HG03064 (cell line): Measurements from ENCODE around the gene TMEM207.
A peak's percentile ranks its signal among the peaks of the same experiment; 100 is the strongest.

Source experiments
- ATAC-seq: cut with Tn5 transposase; IDR thresholded peaks from one replicate; pipeline ENCODE4 v1.9.1; 2021; ENCODE audit warnings: low read depth; ENCODE audit not compliant: unreplicated experiment

TMEM207 gene

DNA sequence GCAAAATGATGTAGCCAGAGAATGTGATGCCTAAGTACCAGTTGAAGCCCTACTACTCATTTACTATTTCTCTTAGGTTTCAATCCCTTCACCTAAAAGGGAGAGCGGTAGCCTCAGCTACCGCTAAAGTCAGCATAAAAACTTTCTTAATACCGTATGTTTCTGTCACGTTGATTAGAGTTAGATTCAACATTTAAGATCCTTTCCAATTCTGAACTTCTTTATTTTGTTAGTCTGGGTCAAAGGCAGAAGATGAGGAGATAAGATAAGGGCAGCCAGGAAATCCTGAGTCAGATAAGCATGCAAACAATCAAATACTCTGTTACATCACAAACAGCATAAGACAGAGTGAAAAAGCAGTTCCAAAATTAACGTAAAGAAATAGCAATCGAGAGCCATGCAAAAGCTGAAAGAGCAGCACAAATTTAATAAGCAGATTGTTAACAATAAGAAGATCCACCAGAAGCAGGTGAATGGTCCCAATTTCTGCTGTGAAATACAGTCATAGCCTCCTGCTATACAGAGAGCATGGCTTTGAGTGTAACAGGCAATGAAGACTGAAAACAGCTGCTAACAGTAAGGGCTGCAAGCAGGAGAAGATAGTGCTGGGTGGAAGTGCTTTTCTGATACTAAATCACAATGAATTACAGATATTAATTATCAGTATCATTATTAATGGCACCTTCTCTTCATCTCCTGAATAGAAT, 3.0 kb downstream of the TMEM207 start:
- ATAC-seq = no peak

DNA sequence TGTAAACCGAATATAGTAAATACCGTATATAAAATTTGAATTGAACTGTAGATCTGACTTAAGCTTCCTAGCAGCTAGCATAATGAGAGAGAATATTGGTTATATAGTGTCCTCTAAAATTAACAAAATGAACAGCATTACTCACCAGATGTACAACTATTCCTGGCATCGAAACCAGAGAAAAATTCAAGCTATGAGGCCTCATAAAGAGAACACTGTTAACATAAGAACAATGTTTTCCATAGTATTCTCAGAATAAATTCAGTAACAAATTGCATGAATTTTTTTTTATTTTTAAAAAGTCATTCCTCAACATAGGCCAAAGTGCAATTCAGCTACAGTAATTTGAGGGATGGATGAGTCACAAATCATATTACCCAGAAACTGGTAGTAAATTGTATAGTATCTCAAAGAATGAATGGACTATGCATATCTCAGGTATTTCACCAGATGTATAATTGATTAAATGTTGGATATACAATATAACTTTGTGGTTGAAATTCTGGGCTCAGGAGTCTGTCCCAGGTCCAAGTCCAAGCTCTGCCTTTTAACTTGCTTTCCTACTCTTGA, 5.0 kb downstream of the TMEM207 start:
- no peak for ATAC-seq

DNA sequence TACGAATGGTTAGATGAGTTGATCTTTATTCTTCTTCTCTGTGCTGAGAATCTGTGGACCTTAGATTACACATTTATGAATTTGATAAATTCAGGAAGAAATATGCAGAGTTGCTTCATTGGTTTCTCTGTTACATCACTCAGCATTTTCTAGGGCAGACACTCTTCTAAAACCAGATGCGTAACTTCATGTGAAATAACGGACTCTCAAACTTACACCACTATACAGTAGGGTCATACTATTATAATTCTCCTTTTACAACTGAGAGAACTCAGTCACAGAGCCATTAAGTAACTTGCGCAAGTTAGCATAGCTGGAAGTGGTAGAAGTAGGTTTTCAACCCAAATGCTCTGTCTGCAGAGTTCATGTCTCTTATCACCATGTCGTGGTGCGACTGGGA, 5.7 kb downstream of the TMEM207 start:
- ATAC-seq = no peak

DNA sequence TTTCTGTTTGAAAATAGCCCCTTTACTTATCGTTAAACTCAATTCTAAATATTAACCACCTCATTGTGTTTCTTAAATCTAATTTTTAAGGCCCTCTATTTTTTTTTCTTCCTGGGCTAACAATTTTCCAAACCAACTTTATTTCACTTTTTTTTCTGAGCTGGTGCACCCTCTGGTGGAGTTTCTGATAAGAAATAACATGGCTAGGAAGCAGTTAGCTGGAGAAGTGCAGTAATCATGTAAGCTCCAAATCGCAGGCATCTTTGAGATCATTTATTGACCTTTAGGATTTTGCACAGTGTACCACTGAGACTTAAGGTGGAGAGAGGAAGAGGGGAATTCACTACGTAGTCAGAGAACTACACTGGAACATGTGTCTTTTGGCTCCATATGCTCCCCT, 6.4 kb downstream of the TMEM207 start:
- no peak for ATAC-seq

DNA sequence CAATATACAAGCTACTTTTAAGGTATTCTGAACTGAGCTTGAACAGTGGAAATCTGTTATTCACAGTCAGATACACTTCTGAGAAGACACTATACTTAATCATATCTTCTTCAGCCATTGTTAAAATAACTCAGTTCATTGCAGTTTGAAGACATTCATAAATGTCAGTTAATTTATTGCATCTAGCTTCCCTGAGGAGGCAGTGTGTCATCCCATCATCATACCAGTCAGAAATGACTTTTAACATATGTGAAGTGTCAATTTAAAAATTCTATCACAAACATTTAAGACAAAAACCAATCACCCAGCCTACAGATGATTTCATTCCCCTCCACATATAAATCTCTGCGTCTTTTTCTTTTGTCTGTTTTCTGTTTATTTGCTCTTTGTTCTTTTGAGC, 7.5 kb downstream of the TMEM207 start:
- no peak for ATAC-seq

DNA sequence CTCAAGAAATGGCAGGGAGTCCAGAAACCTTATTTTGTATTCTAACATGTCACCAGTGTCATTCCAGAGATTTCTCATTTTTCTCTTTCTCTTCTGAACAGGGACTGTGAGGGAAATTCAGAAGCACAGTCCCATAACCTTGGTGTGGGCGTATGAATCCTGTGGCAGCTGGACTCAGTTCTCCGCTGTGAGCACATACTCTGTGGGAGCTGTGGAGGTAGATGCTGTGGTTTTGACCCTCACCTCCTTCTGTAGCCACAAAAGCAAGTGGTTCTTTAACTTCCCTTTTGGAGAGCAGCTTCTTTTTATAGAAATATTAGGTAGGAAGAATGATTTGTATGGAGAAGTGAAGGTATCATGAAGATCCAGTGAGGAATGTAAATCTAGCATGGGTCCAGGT, 13.4 kb downstream of the TMEM207 start:
- ATAC-seq = no peak

DNA sequence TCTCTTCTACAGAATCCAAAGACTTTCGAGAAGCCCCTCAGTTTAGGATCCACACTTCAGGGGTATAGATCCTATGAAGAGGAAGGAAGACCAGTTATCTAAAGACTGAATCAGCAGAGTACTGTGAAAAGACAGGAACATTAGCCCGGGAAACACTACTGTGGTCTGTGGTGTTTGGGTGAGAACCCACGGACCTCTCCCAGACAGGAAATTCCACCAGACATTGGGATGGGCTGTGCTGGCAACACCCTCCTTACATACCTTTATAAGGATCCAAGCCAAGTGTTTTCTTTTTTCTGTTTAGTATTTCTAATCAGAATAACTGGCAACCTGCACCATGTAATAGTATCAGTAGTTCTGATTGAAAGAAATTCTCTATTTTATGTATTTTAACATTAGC, 14.1 kb downstream of the TMEM207 start:
- no peak for ATAC-seq

DNA sequence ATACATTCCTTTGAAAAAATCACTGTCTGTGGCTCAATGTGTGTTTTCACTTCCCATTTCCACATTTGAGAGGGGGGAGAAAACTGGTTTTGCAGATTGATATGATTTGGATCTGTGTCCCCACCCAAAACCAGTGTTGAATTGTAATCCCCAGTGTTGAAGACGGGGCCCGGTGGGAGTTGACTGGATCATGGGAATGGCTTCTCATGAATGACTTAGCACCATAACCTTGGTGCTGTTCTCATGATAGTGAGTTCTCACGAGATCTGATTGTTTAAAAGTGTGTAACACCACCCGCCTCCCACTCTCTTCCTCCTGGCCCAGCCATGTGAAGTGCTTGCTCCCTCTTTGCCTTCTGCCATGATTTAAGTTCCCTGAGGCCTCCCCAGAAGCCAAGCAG, 16.1 kb downstream of the TMEM207 start:
- no peak for ATAC-seq

DNA sequence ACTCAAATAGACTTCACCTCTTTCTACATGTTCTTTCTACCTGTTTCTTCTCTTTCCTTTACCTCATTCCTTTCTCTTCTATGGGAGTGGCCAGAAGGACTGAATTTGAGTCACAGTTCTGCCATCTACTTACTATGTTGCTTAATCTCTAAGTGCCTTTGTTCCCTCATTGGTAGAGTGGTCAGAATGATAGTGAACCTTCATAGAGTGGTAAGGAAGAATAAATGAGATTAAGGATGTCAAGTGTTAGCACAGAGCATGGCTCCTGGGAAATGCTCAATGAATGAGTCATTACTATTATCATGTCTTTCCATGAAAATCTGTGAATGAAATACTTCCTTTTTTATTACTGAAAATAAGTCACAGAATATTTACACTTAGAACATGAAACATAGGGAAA, 17.5 kb downstream of the TMEM207 start:
- no peak for ATAC-seq

DNA sequence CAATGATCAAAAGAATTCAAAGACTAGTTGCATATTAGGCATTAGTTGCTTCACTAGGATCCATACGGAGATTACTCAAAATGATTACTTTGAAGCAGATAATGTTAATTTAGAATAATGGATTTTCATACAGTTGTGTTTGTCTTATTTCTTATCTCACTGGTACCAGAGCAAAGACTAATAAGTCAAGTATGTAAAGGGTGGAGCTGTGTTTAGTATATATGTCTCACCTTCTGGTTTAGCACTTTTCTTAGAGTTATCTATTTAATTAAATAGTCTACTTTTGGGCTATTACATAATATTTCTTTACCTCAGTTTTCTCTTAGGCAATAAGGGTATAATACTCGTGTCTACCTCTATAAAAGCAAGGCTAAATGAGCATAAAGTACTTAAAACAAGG, 18.8 kb downstream of the TMEM207 start:
- no peak for ATAC-seq

DNA sequence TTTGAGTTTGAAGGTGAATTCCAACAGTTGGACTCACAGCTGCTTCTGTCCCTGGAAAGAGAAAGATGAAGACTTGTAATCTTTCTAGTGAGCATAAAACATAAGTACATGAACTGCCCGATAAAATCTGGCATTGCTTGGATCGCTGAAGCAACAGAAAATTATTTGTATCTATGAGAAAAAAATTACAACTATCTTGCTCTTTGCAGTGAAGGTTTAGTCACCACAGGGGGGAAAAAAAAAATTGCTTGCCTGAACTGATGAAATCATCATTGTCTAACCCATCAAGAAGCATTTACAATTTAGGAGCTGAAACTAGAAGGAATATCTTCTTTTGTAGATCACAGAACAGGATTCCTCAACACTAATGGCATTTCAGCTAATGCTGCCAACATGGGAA, 20.0 kb downstream of the TMEM207 start:
- ATAC-seq = no peak

DNA sequence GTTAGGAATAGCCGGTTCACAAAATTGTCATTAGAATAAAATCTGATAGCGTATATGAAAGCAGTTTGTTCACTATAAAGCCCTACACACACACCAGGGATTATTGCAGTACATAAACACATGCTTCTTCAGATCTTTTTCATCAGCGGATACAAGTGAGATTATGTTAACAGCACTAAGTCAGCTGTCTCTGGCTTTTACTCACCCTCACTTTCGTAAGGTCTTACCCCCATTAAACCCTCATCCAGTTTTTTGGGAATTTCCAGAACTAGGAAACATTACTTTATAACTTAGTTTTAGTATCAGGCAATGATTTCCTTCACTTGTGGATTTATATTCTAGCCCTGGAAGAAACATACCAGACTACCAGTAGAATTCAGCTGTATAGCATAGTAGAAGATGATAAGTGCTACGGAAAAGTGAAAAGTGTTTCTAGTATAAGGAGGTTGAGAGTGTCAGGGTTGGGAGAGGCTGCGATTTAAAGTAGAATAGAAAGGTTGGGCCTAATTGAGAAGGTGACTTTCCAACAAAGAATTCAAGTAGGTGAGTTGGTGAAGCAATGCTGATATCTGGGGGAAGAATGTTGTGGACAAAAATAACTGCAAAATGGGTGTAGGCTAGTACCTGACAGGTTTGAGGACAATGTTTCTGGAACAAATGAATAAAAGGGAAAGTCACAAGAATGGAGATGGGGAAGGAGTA, 22.7 kb downstream of the TMEM207 start:
- no peak for ATAC-seq

DNA sequence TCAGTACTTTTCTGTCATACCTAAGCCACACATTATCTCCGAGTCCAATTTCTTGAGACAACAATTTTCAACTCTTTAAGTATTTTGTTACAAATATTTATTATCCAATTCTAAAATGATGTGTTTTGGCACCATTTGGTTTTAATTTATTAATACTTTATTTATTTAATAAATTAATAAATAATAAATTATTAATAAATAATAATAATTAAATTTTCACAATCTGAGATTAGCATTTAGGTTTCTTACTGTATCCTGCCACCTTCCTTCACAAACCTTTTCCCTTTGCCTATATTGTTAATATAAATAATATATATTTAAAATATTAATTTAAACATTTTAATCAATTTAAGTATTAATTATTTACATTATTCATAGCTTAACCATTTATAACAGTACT, 23.9 kb downstream of the TMEM207 start:
- no peak for ATAC-seq

DNA sequence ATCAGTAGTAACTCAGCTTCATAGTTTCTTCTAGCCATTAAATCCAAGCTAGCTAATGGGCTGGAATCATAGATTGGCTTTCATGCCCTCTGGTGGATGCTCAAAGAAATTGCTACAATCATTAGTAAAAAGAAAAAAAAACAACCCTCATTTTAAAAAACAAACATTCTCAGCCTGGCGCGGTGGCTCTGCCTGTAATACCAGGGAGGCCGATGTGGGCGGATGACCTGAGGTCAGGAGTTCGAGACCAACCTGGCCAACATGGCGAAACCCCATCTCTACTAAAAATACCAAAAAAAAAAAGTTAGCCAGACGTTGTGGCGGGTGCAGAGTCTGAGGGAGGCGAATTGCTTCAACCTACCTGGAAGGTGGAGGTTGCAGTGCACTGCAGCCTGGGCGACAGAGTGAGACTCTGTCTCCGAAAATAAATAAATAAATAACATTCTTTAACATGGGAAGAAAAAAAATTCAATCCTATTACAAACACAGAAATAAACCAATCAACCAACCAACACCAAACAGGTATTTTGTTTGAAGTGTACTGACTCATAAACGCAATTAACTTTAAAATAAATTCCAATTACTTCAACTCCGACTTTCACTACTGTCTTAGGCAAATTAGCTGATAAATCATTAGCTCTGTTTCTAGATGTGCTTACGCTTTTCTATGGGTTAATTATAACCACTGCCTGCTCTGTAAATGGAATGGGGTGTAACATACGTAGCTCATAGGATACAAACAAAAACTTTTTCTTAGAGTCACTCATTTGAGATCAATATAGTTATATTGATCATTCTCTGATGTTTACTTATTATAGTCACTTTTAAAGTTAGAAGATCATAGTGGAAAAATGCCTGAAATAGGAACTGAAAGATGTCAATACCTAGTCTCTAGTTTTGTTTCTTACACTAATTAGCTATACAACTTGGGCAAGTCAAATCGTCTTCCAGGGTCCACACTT, 24.9 kb downstream of the TMEM207 start:
- ATAC-seq = peak; percentile 72

DNA sequence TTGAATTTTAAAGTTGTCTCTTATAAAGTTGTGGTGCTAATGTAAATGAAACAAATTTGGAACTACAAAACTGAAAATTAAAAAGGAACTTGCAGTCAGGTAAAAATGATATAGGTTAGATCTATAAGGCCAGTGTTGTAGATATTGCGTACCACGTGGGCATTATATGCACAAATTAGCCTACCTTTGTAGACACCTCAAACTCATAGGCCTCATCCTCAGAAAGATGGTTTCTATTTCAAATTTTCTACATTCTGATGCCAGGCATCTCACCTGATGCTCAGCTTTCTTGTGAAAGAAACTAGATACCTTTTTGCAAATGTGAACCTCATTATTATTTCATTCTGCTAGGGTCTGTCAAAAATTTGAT, 25.6 kb downstream of the TMEM207 start:
- no peak for ATAC-seq

DNA sequence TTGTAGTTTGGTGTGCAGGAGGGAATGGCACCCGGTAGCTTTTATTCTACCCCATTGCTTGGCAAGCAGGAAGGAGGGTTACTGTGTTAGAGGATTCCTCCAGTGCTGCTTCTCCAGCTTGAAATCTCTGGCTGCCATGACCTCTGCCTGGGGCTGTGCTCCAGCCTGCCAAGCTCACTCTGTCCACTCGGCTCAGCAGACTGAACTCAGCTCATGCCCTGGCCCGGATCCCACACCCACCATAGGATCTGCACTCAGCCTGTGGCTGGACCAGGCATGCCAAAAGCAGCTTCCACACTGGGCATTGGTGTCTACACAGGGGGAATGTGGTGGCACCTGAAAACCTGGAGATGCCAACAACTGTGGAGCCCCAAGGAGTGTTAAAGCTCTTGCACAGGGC, 35.4 kb downstream of the TMEM207 start:
- no peak for ATAC-seq

DNA sequence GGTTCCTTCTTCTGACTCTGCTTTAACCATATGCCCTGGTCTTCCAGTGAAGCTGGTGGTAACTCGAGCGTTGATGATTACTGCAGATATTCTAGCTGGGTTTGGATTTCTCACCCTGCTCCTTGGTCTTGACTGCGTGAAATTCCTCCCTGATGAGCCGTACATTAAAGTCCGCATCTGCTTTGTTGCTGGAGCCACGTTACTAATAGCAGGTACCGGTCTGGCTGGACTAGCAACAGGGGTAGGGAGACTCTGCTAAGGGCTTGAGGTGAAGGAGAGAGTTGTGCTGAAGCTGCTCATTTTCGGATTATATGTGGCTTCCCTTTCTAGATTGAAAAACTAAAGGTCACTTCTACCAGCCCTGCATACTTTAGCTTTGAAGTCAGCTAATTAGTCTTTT, 45.0 kb downstream of the TMEM207 start:
- ATAC-seq = no peak

DNA sequence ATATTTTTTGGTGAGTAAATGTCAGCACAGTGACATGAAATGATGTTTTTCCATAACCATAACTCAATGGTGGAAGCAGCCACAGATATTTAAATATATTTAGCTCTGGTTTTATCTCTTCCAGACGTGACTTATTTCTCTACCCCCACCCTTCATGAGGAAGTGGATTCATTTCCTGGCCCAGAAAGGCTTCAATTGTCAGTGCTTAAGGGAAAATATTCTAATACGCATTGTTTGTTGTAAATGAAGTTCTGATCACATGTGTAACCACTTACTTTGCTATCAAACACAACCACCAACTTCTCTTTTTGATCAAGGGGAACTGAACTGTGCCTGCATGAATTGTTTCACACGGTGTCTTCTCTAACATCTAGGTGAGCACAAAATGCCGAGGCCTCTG, 47.7 kb downstream of the TMEM207 start:
- ATAC-seq = no peak

DNA sequence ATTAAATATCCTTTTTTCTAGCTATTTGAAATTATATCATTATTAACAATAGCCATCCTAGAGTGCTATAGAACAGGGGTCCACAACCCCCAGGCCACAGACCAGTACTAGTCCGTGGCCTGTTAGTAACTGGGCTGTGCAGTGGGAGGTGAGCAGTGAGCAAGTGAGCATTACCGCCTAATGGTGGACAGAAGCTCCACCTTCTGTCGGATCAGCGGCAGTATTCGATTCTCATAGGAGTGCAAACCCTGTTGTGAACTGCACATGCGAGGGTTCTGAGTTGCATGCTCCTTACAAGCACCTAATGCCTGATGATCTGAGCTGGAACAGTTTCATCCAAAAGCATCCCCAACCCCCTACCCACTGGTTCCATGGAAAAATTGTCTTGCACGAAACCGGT, 50.0 kb downstream of the TMEM207 start:
- ATAC-seq = no peak

DNA sequence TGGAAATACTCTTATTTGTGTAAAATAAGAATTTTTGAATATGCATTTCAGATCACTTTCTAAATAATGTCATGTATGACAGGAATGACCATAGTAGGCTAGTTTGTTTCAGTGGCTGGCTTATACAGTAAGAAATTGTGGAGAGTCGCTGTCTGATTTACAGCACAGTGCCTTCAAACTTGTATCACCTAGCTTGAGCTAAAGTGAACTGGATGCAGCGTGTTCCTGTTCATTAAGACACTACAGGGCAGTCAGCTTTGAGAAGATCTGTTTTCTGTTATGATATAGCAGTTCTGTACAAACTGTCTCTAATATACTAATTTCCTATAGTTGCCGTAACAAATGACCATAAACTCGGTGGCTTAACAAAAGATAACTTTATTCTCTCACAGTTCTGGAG, 51.8 kb downstream of the TMEM207 start:
- ATAC-seq = no peak

DNA sequence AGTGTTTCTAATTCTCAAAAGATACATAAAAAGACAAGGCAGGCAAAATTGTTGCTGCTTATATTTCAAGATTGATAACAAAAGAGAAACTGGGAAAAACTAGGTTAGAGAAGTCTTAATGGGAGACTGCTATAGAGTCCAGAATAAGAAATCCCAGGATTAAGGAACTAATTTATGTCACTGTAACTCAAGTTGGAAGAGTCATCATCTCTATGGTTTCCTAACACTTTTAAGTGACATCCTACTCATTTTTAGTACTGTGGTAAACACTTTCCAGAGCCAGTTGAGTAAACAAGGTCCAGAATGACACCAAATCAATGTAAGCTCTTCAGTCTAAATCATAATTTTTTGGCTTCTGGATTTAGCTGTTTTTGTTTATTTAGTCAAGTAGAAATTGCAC, 53.7 kb downstream of the TMEM207 start:
- no peak for ATAC-seq
